ENCODE results near the gene COPE.

COPE gene

GRCh38 chr19:18919086-18919899 lies at the start of gene COPE, which contains the start of gene DDX49:
Gene COPE, minus strand, starts transcription at chr19:18919387. Its CDS starts 39 bp downstream, at chr19:18919348.
Gene DDX49, plus strand, starts transcription at chr19:18919715. Its CDS starts 27 bp downstream, at chr19:18919742.
- in situ Hi-C loops (cut with HindIII; ENCODE audit: low pct_ligation_motif_present, low sequenced_read_pairs) = no loop called here
- H3K36me3 ChIP-seq (replicated peaks) = peaks cover 39% of the 10 kb centered on the region
- H3K27ac ChIP-seq = peak within 1 kb of the TSS; percentile 98
- TF ChIP-seq CTCF (IDR thresholded peaks at IDR 0.05; ENCODE audit: low read depth, low read length, missing control alignments) = no peak
- peak; percentile 100 for DNase-seq
- no peaks in the 10 kb centered on the region for H3K27me3 ChIP-seq (replicated peaks)
- peak within 1 kb of the TSS; percentile 100 for H3K4me3 ChIP-seq (ENCODE audit: low read depth, low read length)

GRCh38 chr19:18967358-18968146 lies 48.4 kb upstream of the COPE start:
- H3K27ac ChIP-seq = no peak overlapping the region
- TF ChIP-seq CTCF (IDR thresholded peaks at IDR 0.05; ENCODE audit: low read depth, low read length, missing control alignments) = no peak
- no peak for DNase-seq
- no peaks in the 10 kb centered on the region for H3K36me3 ChIP-seq (replicated peaks)
- no peaks in the 10 kb centered on the region for H3K27me3 ChIP-seq (replicated peaks)
- in situ Hi-C loops (cut with HindIII; ENCODE audit: low pct_ligation_motif_present, low sequenced_read_pairs) = no loop called here
- H3K4me3 ChIP-seq (ENCODE audit: low read depth, low read length) = no peak overlapping the region

GRCh38 chr19:18966307-18966706 lies 47.1 kb upstream of the COPE start:
- DNase-seq = no peak
- H3K36me3 ChIP-seq (replicated peaks) = no peaks in the 10 kb centered on the region
- TF ChIP-seq CTCF (IDR thresholded peaks at IDR 0.05; ENCODE audit: low read depth, low read length, missing control alignments) = no peak

GRCh38 chr19:18964121-18964520 lies 44.9 kb upstream of the COPE start:
- no peak for DNase-seq
- in situ Hi-C loops (cut with HindIII; ENCODE audit: low pct_ligation_motif_present, low sequenced_read_pairs) = no loop called here
- Histone ChIP-seq H3K27ac (no peak overlapping the region), H3K36me3 (replicated peaks) (no peaks in the 10 kb centered on the region), H3K4me3 (ENCODE audit: low read depth, low read length) (no peak overlapping the region), H3K27me3 (replicated peaks) (peaks cover 4% of the 10 kb centered on the region)
- TF ChIP-seq CTCF (IDR thresholded peaks at IDR 0.05; ENCODE audit: low read depth, low read length, missing control alignments) = no peak

More at GRCh38 chr19:18966307-18966706, 47.1 kb upstream of the COPE start:
- no peak overlapping the region for H3K27ac ChIP-seq
- peaks cover 4% of the 10 kb centered on the region for H3K27me3 ChIP-seq (replicated peaks)
- in situ Hi-C loops (cut with HindIII; ENCODE audit: low pct_ligation_motif_present, low sequenced_read_pairs) = no loop called here
- H3K4me3 ChIP-seq (ENCODE audit: low read depth, low read length) = no peak overlapping the region

- in situ Hi-C loops (cut with HindIII; ENCODE audit: low pct_ligation_motif_present, low sequenced_read_pairs) = no loop called here
- Histone ChIP-seq H3K27me3 (replicated peaks) (peaks cover 4% of the 10 kb centered on the region), H3K4me3 (ENCODE audit: low read depth, low read length) (no peak overlapping the region), H3K27ac (no peak overlapping the region), H3K36me3 (replicated peaks) (no peaks in the 10 kb centered on the region)
- no peak for TF ChIP-seq CTCF (IDR thresholded peaks at IDR 0.05; ENCODE audit: low read depth, low read length, missing control alignments)
- no peak for DNase-seq
Observed at GRCh38 chr19:18961767-18962620, 42.8 kb upstream of the COPE start.
